IMR-90 (cell line): ENCODE results near the gene RAB11FIP4. TPM values are rescaled to one million over a fixed set of nuclear protein-coding genes. Genes with fewer than 3 reads are reported as not detected.
A peak's percentile ranks its signal among the peaks of the same experiment; 100 is the strongest.

ENCODE experiments used
- ATAC-seq: fragments of 200-7000 bp; cut with Tn5 transposase; 2 replicates; pipeline ENCODE4 v1.9.1; 2020; ENCODE audit warnings: low read depth, mild to moderate bottlenecking, moderate library complexity
- BruUV-seq: library from RNA; stranded (reverse); fragments of 400-500 nt; replicated peaks from 2 replicates; lab custom pipeline; 2021; lab: Mats Ljungman, UMichigan
- CTCF ChIA-PET: fragments of 300-600 bp; formaldehyde crosslinking; extraction: SDS; loops from one replicate; lab custom pipeline; 2021; ENCODE audit warnings: antibody characterized with exemption; lab: Yijun Ruan, JAX
- POLR2A ChIA-PET: fragments of 300-600 bp; sonication (Branson Sonifier 250); formaldehyde crosslinking; loops from one replicate; lab custom pipeline; 2022; ENCODE audit warnings: antibody characterized with exemption; ENCODE audit not compliant: unreplicated experiment; lab: Charles Lee
- DNase-seq: peaks from one replicate; pipeline ENCODE4 v3.0.0; 2013
- H2AFZ ChIP-seq: replicated peaks from 2 replicates; pipeline ENCODE3; 2013; ENCODE audit warnings: low read length, mild to moderate bottlenecking; ENCODE audit not compliant: poor library complexity
- H2AK5ac ChIP-seq: 2 replicates; pipeline ENCODE4 v1.6.1; 2013; ENCODE audit warnings: low read depth, low read length, inconsistent platforms
- H2AK9ac ChIP-seq: replicated peaks from 2 replicates; pipeline ENCODE3; 2013; ENCODE audit warnings: mild to moderate bottlenecking, low read depth, low read length, moderate library complexity; ENCODE audit not compliant: poor library complexity
- H2BK120ac ChIP-seq: 2 replicates; pipeline ENCODE4 v1.6.1; 2013; ENCODE audit warnings: low read depth, low read length, inconsistent platforms
- H2BK15ac ChIP-seq: 3 replicates; pipeline ENCODE4 v1.6.1; 2013; ENCODE audit warnings: low read depth, low read length, inconsistent platforms
- H2BK20ac ChIP-seq: 2 replicates; pipeline ENCODE4 v1.6.1; 2013; ENCODE audit warnings: low read depth, mild to moderate bottlenecking, inconsistent platforms, low read length, moderate library complexity
- H2BK5ac ChIP-seq: 2 replicates; pipeline ENCODE4 v1.6.1; 2013; ENCODE audit warnings: mild to moderate bottlenecking, low read depth, low read length, inconsistent platforms; ENCODE audit not compliant: poor library complexity, severe bottlenecking
- H3K14ac ChIP-seq: replicated peaks from 2 replicates; pipeline ENCODE4 v1.6.1; 2013; ENCODE audit warnings: low read depth, low read length, inconsistent platforms
- H3K18ac ChIP-seq: 2 replicates; pipeline ENCODE4 v1.6.1; 2013; ENCODE audit warnings: low read depth, low read length, control low read depth
- H3K23ac ChIP-seq: 2 replicates; pipeline ENCODE4 v1.6.1; 2013; ENCODE audit warnings: low read depth, low read length, inconsistent platforms
- H3K27ac ChIP-seq: 2 replicates; pipeline ENCODE4 v1.5.1; 2013; ENCODE audit warnings: mild to moderate bottlenecking, control low read depth, low read length; ENCODE audit not compliant: insufficient read depth
- H3K27me3 ChIP-seq: 2 replicates; pipeline ENCODE4 v1.6.1; 2013; ENCODE audit warnings: low read length; ENCODE audit not compliant: control insufficient read depth, insufficient read depth
- H3K36me3 ChIP-seq: 2 replicates; pipeline ENCODE4 v1.6.1; 2013; ENCODE audit warnings: low read length, mixed read lengths; ENCODE audit not compliant: control insufficient read depth, insufficient read depth
- H3K4ac ChIP-seq: 2 replicates; pipeline ENCODE4 v1.6.1; 2013; ENCODE audit warnings: low read depth, low read length, inconsistent platforms
- H3K4me1 ChIP-seq: 2 replicates; pipeline ENCODE4 v1.6.1; 2013; ENCODE audit warnings: low read length, mixed read lengths; ENCODE audit not compliant: control insufficient read depth, insufficient read depth
- H3K4me2 ChIP-seq: 2 replicates; pipeline ENCODE4 v1.6.1; 2013; ENCODE audit warnings: low read depth, mild to moderate bottlenecking, control low read depth, low read length, moderate library complexity
- H3K4me3 ChIP-seq: 2 replicates; pipeline ENCODE4 v1.5.1; 2013; ENCODE audit warnings: low read depth, mild to moderate bottlenecking, control low read depth, low read length, moderate library complexity; ENCODE audit not compliant: insufficient read depth
- H3K56ac ChIP-seq: 2 replicates; pipeline ENCODE4 v1.6.1; 2013; ENCODE audit warnings: low read length, inconsistent platforms; ENCODE audit not compliant: insufficient read depth; ENCODE audit errors: extremely low read depth
- H3K79me1 ChIP-seq, 2 experiments: 2 replicates each; pipeline ENCODE4 v1.6.1; 2013; ENCODE audit warnings: low read length in 2 of 2, inconsistent platforms in 1 of 2, low read depth in 1 of 2
- H3K9ac ChIP-seq: 2 replicates; pipeline ENCODE4 v1.6.1; 2013; ENCODE audit warnings: low read depth, low read length, control low read depth
- H3K9me1 ChIP-seq: 2 replicates; pipeline ENCODE4 v1.6.1; 2013; ENCODE audit warnings: low read length, inconsistent platforms; ENCODE audit not compliant: insufficient read depth
- H3K9me3 ChIP-seq: 2 replicates; pipeline ENCODE4 v1.6.1; 2013; ENCODE audit warnings: low read length; ENCODE audit not compliant: control insufficient read depth, insufficient read depth
- H4K20me1 ChIP-seq: 2 replicates; pipeline ENCODE4 v1.6.1; 2013; ENCODE audit warnings: low read length, inconsistent platforms; ENCODE audit not compliant: insufficient read depth
- H4K5ac ChIP-seq: 2 replicates; pipeline ENCODE4 v1.6.1; 2013; ENCODE audit warnings: mild to moderate bottlenecking, low read depth, low read length, control low read depth
- H4K8ac ChIP-seq, 2 experiments: 2 replicates each; pipeline ENCODE4 v1.6.1; 2013; ENCODE audit warnings: low read depth in 2 of 2, low read length in 2 of 2, control low read depth in 1 of 2, inconsistent platforms in 1 of 2
- H4K91ac ChIP-seq: 2 replicates; pipeline ENCODE4 v1.6.1; 2013; ENCODE audit warnings: low read depth, low read length, inconsistent platforms; ENCODE audit not compliant: insufficient read depth
- BHLHE40 ChIP-seq: fragments of 150-350 bp; IDR thresholded peaks from 2 replicates; pipeline ENCODE4 v1.6.1; 2016; ENCODE audit warnings: mild to moderate bottlenecking, low read depth, low read length
- CEBPB ChIP-seq: IDR thresholded peaks from 2 replicates; pipeline ENCODE4 v1.6.1; 2012; ENCODE audit warnings: low read depth, low read length, improper control_type of control experiment
- CHD1 ChIP-seq: IDR thresholded peaks from 2 replicates; pipeline ENCODE4 v1.6.1; 2012; ENCODE audit warnings: low read depth, low read length, improper control_type of control experiment
- CTCF ChIP-seq: conservative IDR thresholded peaks from 2 replicates; pipeline ENCODE4 v1.5.1; 2012; ENCODE audit warnings: mild to moderate bottlenecking, low read depth, low read length, improper control_type of control experiment
- ELK1 ChIP-seq: fragments of 150-350 bp; IDR thresholded peaks from 2 replicates; pipeline ENCODE4 v1.6.1; 2016; ENCODE audit warnings: low read depth, mild to moderate bottlenecking, low read length, moderate library complexity, borderline replicate concordance
- FOS ChIP-seq: fragments of 150-350 bp; IDR thresholded peaks from 2 replicates; pipeline ENCODE4 v1.6.1; 2016; ENCODE audit warnings: low read depth, low read length
- MAFK ChIP-seq: IDR thresholded peaks from 2 replicates; pipeline ENCODE4 v1.6.1; 2012; ENCODE audit warnings: low read depth, low read length, improper control_type of control experiment
- MAZ ChIP-seq: IDR thresholded peaks from 2 replicates; pipeline ENCODE4 v1.6.1; 2012; ENCODE audit warnings: low read depth, mild to moderate bottlenecking, low read length, improper control_type of control experiment, moderate library complexity, borderline replicate concordance
- MXI1 ChIP-seq: IDR thresholded peaks from 2 replicates; pipeline ENCODE4 v1.6.1; 2012; ENCODE audit warnings: low read depth, mild to moderate bottlenecking, low read length, moderate library complexity, borderline replicate concordance
- NFE2L2 ChIP-seq: fragments of 150-350 bp; IDR thresholded peaks from 2 replicates; pipeline ENCODE4 v1.6.1; 2016; ENCODE audit warnings: low read depth, mild to moderate bottlenecking, low read length
- POLR2A ChIP-seq: IDR thresholded peaks from 2 replicates; pipeline ENCODE4 v1.6.1; 2012; ENCODE audit warnings: mild to moderate bottlenecking, low read depth, low read length
- RAD21 ChIP-seq: IDR thresholded peaks from 2 replicates; pipeline ENCODE4 v1.6.1; 2012; ENCODE audit warnings: low read length, improper control_type of control experiment
- RCOR1 ChIP-seq: IDR thresholded peaks from 2 replicates; pipeline ENCODE4 v1.6.1; 2012; ENCODE audit warnings: mild to moderate bottlenecking, low read length, improper control_type of control experiment; ENCODE audit not compliant: insufficient replicate concordance
- RFX5 ChIP-seq: IDR thresholded peaks from 2 replicates; pipeline ENCODE4 v1.8.0; 2012; ENCODE audit warnings: low read depth, mild to moderate bottlenecking, low read length, moderate library complexity
- SMC3 ChIP-seq: fragments of 150-350 bp; IDR thresholded peaks from 2 replicates; pipeline ENCODE4 v1.6.1; 2016; ENCODE audit warnings: low read depth, mild to moderate bottlenecking, antibody characterized with exemption, low read length, moderate library complexity
- USF2 ChIP-seq: fragments of 150-350 bp; IDR thresholded peaks from 2 replicates; pipeline ENCODE4 v1.6.1; 2017; ENCODE audit warnings: mild to moderate bottlenecking, antibody characterized with exemption, low read length, low read depth
- WGBS, 2 experiments: methylation state at CpG; one replicate each; pipeline versions ENCODE4 v1.1.5 to v1.1.7; 2013; ENCODE audit warnings: missing lambda C conversion rate in 2 of 2; ENCODE audit not compliant: insufficient read length in 1 of 2; ENCODE audit errors: extremely low coverage in 2 of 2; 5-methylcytosine and 5-hydroxymethylcytosine counted together
- dilution Hi-C: fragments of 300-500 bp; cut with HindIII; formaldehyde crosslinking; loops from one replicate; pipeline ENCODE4 v1.14.3; 2018; ENCODE audit warnings: low sequenced_read_pairs; ENCODE audit not compliant: unreplicated experiment
- in situ Hi-C: fragments of 300-500 bp; cut with MboI; formaldehyde crosslinking; loops from 3 replicates; pipeline ENCODE4 v1.14.3; 2019; ENCODE audit warnings: low sequenced_read_pairs, inconsistent platforms, mixed read lengths
- intact Hi-C: fragments of 100-400 bp; cut with micrococcal nuclease; formaldehyde crosslinking; loops from 2 replicates; pipeline ENCODE4 v1.10.0; 2022
- polyA plus RNA-seq, 3 experiments: library from polyadenylated mRNA; depleted of rRNA; stranded (reverse); fragments of >200 nt; gene quantifications; 2 replicates each; pipeline ENCODE4 v1.2.3, GENCODE V29; 2012; ENCODE audit warnings: low replicate concordance in 1 of 3
- total RNA-seq: library from RNA; depleted of rRNA; stranded (reverse); fragments of >200 nt; gene quantifications from 2 replicates; pipeline ENCODE4 v1.2.3, GENCODE V29; 2012

Gene RAB11FIP4
- total and polyA plus RNA-seq, 2 of the 4 experiments (the other 2 are of a cell fraction), result 0.68 to 1.1 TPM

GRCh38 chr17:31487648-31488263 lies 96.3 kb downstream of the RAB11FIP4 start:
- peaks cover 83% of the 10 kb centered on the region for H3K27me3 ChIP-seq

More at GRCh38 chr17:31487648-31488263, 96.3 kb downstream of the RAB11FIP4 start:
- Histone ChIP-seq H2BK120ac (no peak overlapping the region), H3K4me3 (peak overlapping the region; percentile 34), H2AK5ac (no peak overlapping the region), H2BK15ac (no peak overlapping the region), H3K23ac (no peak overlapping the region), H3K27ac (no peak overlapping the region), H3K9me1 (no peaks in the 10 kb centered on the region), H2AK9ac (no peak overlapping the region), H4K91ac (no peak overlapping the region), H3K36me3 (no peaks in the 10 kb centered on the region), H3K9ac (no peak overlapping the region), H3K4me2 (peak overlapping the region; percentile 60; the same call in 1 of the 2 replicates), H4K20me1 (no peaks in the 10 kb centered on the region), H3K56ac (no peak overlapping the region), H4K5ac (no peak overlapping the region), H3K4me1 (no peaks in the 10 kb centered on the region; the same call in 1 of the 2 replicates), H2BK20ac (no peak overlapping the region), H3K4ac (no peak overlapping the region), H3K18ac (no peak overlapping the region), H2BK5ac (no peak overlapping the region), H3K9me3 (no peaks in the 10 kb centered on the region), H3K14ac (no peak overlapping the region), H3K79me1 (no peaks in the 10 kb centered on the region), H4K8ac (no peak overlapping the region), H2AFZ (peak overlapping the region; percentile 67)
- DNase-seq (peak; percentile 16), ATAC-seq (peak; percentile 71)
- TF ChIP-seq MXI1 (no peak), SMC3 (no peak), MAZ (no peak), USF2 (no peak), CTCF (no peak), POLR2A (no peak), RFX5 (no peak), BHLHE40 (no peak), NFE2L2 (no peak), CEBPB (no peak), CHD1 (no peak), FOS (no peak), MAFK (no peak), ELK1 (no peak), RCOR1 (no peak), RAD21 (no peak)
- ChIA-PET CTCF (no interaction called here), POLR2A (no interaction called here)
- BruUV-seq, result no TSS peak
- WGBS, 2 experiments, result 5% methylated on average over 29 of the region's 83 CpGs; no CpG with 5 or more reads in 1 of the 2 experiments
- in situ Hi-C loops (no loop called here), intact Hi-C loops (no loop called here), dilution Hi-C loops (no loop called here)
